Measurements from ENCODE around the gene TJP2.

TJP2 gene

DNA sequence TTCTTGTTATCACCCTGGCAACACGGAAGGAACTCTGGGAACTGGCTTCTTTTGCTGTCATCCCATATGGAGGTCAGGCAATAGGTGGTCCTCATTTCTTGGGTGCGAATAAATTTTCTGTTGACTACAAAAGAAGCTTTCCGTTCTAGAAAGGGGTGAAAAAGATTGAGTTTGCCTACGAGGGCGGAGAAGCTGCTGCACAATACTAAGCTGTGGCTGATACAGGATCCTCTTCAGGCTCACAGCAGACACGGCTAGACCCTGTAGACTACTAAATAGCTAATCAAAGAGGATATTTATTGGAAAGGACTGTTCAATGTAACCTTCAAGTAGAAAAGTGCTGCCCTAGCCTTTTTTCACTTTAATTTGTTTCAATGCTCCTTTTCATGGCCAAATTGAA, 58.1 kb downstream of the TJP2 start:
- no peak overlapping the region for H3K27ac ChIP-seq
- TF ChIP-seq, protein P1, sequence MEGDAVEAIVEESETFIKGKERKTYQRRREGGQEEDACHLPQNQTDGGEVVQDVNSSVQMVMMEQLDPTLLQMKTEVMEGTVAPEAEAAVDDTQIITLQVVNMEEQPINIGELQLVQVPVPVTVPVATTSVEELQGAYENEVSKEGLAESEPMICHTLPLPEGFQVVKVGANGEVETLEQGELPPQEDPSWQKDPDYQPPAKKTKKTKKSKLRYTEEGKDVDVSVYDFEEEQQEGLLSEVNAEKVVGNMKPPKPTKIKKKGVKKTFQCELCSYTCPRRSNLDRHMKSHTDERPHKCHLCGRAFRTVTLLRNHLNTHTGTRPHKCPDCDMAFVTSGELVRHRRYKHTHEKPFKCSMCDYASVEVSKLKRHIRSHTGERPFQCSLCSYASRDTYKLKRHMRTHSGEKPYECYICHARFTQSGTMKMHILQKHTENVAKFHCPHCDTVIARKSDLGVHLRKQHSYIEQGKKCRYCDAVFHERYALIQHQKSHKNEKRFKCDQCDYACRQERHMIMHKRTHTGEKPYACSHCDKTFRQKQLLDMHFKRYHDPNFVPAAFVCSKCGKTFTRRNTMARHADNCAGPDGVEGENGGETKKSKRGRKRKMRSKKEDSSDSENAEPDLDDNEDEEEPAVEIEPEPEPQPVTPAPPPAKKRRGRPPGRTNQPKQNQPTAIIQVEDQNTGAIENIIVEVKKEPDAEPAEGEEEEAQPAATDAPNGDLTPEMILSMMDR (conservative IDR thresholded peaks at IDR 0.05) = no peak

DNA sequence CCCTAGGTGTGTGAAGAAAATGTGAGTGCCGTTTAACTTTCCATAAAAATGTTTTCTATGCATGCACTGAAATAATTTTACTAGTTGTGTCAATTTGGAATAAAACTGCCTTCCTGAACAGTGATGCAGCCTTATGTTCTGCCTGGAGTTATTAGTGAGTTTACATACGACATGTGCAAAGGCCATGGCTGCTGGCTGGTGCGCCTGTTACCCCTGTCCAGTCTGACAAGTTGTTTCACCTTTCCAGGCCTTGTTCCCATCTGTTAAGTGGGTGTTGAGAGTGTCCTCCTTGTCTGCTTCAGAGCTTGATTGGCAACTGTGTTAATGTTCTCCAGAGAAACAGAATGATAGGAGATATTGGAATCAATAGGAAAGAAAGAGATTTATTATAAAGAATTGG, 60.6 kb downstream of the TJP2 start:
- H3K27ac ChIP-seq = no peak overlapping the region
- TF ChIP-seq, protein P1 (conservative IDR thresholded peaks at IDR 0.05) = no peak

DNA sequence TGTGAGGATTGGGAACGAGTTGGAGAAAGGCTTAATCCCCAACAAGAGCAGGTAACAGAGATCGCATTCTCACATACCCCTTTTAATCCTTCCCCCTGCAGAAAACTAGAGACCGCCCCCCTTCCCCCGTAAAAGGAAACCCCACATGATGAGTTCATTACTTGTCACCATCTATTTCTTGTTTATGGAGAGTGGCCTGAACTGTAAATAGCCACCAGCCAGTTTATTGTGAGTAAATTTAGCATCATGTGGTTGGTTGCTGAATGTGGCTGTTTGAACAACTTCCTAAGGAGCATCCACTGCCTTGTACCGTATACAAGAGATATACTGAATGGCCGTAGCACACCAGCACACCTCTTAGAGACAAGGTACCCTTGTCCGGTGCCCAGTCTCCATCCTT, 62.1 kb downstream of the TJP2 start:
- H3K27ac ChIP-seq = no peak overlapping the region
- TF ChIP-seq, protein P1 (conservative IDR thresholded peaks at IDR 0.05) = no peak

DNA sequence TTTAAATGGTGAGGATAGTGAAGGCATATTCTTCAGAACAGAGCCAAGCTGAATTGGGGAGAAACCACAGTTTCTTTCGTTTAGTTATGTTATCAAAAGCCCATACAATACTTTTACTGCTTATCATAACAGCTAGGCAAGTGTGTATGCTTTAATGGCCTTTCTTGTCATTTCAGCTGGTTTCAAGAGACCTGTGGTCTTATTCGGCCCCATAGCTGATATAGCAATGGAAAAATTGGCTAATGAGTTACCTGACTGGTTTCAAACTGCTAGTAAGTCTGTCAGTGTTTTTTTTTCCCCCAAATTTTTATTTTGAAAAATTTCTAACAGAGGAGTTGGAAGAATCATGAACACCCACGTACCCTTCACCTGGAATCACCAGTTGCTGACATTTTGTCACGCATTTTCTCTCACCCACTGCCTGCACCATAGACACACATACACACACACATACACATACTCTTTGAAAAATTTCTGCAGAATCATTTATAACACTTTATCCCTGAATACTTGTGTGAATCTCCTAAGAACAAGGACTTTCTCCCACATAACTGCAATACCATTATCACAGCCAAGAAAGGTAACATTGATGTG, 63.7 kb downstream of the TJP2 start:
- no peak overlapping the region for H3K27ac ChIP-seq
- TF ChIP-seq, protein P1 (conservative IDR thresholded peaks at IDR 0.05) = no peak

DNA sequence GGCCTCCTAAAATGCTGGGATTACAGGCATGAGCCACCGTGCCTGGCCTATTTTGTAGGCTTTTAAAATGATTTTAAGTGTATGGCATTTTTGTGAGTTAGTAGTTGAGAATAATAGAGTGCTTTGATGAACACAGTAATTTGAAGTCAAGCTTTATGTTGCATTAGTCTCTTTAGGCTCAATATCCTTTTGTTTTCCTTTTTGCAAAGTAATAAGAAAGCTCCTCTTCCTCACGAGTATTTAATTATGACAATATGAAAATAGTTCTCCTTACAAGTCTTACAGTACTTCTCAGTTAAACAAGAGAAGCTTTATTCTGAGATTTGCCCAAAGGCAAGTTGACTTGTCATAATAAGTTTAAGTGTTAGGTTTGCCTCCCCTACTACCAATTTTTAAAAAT, 69.0 kb downstream of the TJP2 start:
- H3K27ac ChIP-seq = no peak overlapping the region
- TF ChIP-seq, protein P1 (conservative IDR thresholded peaks at IDR 0.05) = no peak

DNA sequence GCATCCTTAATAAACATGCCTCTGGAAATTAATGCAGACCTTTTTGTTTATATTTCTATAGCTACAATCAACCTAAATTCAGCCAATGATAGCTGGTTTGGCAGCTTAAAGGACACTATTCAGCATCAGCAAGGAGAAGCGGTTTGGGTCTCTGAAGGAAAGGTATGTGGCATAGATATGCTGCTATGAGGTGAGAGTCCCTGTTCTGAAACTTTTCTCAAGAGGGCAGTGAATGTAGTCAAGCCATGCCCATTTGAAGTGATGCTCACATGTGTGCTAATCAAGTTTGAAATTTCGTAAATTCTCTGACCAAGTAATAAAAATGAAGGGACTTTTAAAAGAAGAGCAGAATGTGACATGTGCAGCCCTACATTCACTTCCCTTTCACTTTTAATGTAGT, 72.6 kb downstream of the TJP2 start:
- no peak overlapping the region for H3K27ac ChIP-seq
- TF ChIP-seq, protein P1 (conservative IDR thresholded peaks at IDR 0.05) = no peak

DNA sequence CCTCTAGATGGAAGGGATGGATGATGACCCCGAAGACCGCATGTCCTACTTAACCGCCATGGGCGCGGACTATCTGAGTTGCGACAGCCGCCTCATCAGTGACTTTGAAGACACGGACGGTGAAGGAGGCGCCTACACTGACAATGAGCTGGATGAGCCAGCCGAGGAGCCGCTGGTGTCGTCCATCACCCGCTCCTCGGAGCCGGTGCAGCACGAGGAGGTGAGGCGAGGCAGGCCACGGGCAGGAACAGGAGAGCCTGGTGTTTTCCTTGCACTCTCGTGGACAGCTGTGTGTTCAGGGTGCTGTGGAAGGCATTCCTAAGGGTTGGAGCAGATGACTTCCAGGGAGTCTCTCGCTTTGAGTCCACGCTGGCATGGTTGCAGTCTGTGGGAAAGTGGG, 73.9 kb downstream of the TJP2 start:
- TF ChIP-seq, protein P1 (conservative IDR thresholded peaks at IDR 0.05) = no peak
- H3K27ac ChIP-seq = no peak overlapping the region

Data from VCaP (cell line).